Activated naive CD4-positive, alpha-beta T cell treated with anti-CD3 and anti-CD28 coated beads, Interleukin-2, amount 10 ng/mL, durations not matched to agents 7 days and 5 days (primary cell): ENCODE measurements around the gene PSMA7.

Source experiments
- CTCF ChIA-PET: fragments of 350-600 bp; sonication (Branson Sonifier 250); formaldehyde crosslinking; loops from one replicate; lab custom pipeline; 2021; ENCODE audit warnings: antibody characterized with exemption; lab: Charles Lee
- DNase-seq: peaks from one replicate; pipeline ENCODE4 v3.0.0-alpha.2; 2020
- H3K27ac Mint-ChIP-seq: one replicate; pipeline ENCODE4 v1.8.0; 2021; ENCODE audit warnings: mild to moderate bottlenecking, moderate library complexity, mixed read lengths
- H3K27me3 Mint-ChIP-seq: one replicate; pipeline ENCODE4 v1.8.0; 2021; ENCODE audit warnings: mild to moderate bottlenecking, mixed read lengths
- H3K36me3 Mint-ChIP-seq: one replicate; pipeline ENCODE4 v1.8.0; 2021; ENCODE audit warnings: mixed read lengths
- H3K4me1 Mint-ChIP-seq: one replicate; pipeline ENCODE4 v1.8.0; 2021; ENCODE audit warnings: mixed read lengths
- H3K4me3 Mint-ChIP-seq: one replicate; pipeline ENCODE4 v1.8.0; 2021; ENCODE audit warnings: mild to moderate bottlenecking, moderate library complexity, mixed read lengths
- H3K9me3 Mint-ChIP-seq: one replicate; pipeline ENCODE4 v1.8.0; 2021; ENCODE audit warnings: mixed read lengths

PSMA7 gene

DNA sequence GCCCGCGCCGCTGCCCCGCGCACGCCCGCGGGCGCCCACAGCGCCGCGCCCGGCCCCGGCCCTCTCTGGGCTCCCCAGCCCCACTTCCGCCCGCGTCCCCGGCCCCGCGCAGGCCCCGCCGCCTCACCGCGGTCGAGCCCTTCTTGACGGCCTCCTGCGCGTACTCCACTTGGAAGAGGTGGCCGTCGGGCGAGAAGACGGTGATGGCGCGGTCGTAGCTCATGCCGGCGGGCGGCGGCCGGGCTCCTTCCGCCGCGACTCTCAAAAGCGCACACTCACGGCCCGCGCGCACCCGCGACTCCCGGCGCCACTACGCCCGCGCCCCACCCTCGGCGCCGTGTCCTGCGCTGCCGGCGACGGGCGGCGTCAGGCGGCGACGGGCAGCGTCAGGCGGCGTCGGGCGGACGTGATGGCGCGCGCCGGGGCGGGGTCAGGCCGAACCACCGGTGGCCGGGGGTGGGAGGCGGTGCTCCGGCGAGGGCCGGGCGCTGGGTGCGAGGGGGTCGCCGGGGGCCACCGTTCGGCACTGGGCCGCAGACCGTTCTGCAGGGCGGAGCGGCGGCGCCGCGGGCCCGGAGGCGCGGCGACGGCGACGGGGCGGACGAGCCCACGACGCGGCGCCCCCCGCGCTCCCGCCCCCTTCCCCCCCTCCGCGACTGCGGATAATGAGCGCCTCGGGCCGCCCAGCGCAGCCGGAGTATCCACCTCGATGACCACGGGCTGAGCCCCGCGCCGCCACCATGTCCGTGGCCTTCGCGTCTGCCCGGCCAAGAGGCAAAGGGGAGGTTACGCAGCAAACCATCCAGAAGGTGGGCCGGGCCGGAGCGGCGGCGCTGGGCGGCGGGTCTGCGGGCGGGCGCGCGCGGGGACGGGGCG lies at the start of gene PSMA7, which contains the start of gene SS18L1:
TSS of gene PSMA7 (minus strand) at position 314 of the 876 bp plus-strand sequence. CDS start at position 223, 91 bp downstream.
TSS of gene SS18L1 (plus strand) at position 689 of the 876 bp plus-strand sequence. CDS start at position 741, 52 bp downstream.
- Mint-ChIP-seq H3K27me3 (no peaks in the 10 kb centered on the region), H3K4me1 (peaks cover 45% of the 10 kb centered on the region), H3K4me3 (peak within 1 kb of the TSS; percentile 85), H3K36me3 (peaks cover 27% of the 10 kb centered on the region), H3K9me3 (no peaks in the 10 kb centered on the region), H3K27ac (peak within 1 kb of the TSS; percentile 90)
- peak; percentile 88 for DNase-seq
- CTCF ChIA-PET: no interaction called here

- peaks cover 1% of the 10 kb centered on the region for H3K4me1 Mint-ChIP-seq
- H3K9me3 Mint-ChIP-seq: no peaks in the 10 kb centered on the region
- no peak for DNase-seq
- H3K4me3 Mint-ChIP-seq: no peak overlapping the region
- H3K27ac Mint-ChIP-seq: no peak overlapping the region
- no peaks in the 10 kb centered on the region for H3K27me3 Mint-ChIP-seq
- peaks cover 9% of the 10 kb centered on the region for H3K36me3 Mint-ChIP-seq
- CTCF ChIA-PET: no interaction called here
Observed at GRCh38 chr20:62192635-62193034, 49.4 kb upstream of the PSMA7 start.

DNA sequence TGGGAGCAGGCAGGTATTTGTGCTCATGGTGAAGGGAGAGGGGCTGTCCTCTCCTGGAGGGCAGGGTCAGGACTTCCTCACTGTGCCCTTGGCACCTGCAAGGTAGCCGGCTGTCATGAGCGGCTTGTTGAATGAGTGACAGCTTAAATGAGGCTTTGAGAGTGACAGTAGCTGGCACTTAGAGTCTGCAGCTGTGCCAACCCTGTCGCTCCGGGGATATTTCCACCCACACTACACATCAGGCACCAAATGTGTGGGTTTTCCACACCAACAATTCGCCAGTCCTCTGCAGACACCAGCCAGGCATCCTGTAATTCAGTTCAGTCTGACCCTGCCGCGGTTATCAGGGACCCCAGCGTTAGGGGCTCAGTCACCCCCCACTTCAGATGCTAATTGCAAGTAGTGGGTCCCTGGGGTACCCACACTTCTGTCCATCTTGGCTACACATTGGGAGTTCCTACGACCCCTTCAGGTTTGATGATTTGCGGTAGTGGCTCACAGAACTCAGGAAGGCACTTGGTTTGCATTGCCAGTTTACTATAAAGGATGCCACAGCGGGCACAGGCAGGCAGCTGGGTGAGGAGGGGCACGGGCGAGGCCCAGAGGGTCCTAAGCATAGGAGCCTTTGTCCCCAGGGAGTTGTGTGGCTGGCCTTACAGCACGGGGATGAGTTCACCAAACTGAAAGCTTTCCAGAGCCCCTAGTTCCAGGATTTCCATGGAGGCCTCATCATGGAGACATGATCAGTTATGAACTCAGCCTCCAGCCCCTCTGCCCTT lies 48.8 kb upstream of the PSMA7 start:
- H3K27ac Mint-ChIP-seq: no peak overlapping the region
- H3K36me3 Mint-ChIP-seq: peaks cover 9% of the 10 kb centered on the region
- no peaks in the 10 kb centered on the region for H3K9me3 Mint-ChIP-seq
- H3K4me1 Mint-ChIP-seq: peaks cover 6% of the 10 kb centered on the region
- no peaks in the 10 kb centered on the region for H3K27me3 Mint-ChIP-seq
- DNase-seq: no peak
- CTCF ChIA-PET: interaction anchor here (1.1 kb wide), 1 partner anchor 190 kb away, joined by 3 read pairs; no protein-coding TSS in a partner anchor
- H3K4me3 Mint-ChIP-seq: no peak overlapping the region

- H3K4me1 Mint-ChIP-seq: peaks cover 13% of the 10 kb centered on the region
- no peak for DNase-seq
- H3K9me3 Mint-ChIP-seq: no peaks in the 10 kb centered on the region
- H3K4me3 Mint-ChIP-seq: no peak overlapping the region
- H3K27ac Mint-ChIP-seq: no peak overlapping the region
- H3K36me3 Mint-ChIP-seq: peaks cover 9% of the 10 kb centered on the region
- CTCF ChIA-PET: interaction anchor here (0.5 to 1.1 kb wide), 4 partner anchors 167 to 937 kb away, joined by 3 to 4 read pairs (median 4); no protein-coding TSS in a partner anchor
- H3K27me3 Mint-ChIP-seq: no peaks in the 10 kb centered on the region
Observed at GRCh38 chr20:62190639-62191411, 47.6 kb upstream of the PSMA7 start.

- Mint-ChIP-seq H3K27ac (no peak overlapping the region), H3K9me3 (no peaks in the 10 kb centered on the region), H3K4me1 (peaks cover 32% of the 10 kb centered on the region), H3K36me3 (peaks cover 7% of the 10 kb centered on the region), H3K27me3 (peaks cover 4% of the 10 kb centered on the region), H3K4me3 (no peak overlapping the region)
- CTCF ChIA-PET: interaction anchor here (0.5 kb wide), 1 partner anchor 72 kb away, joined by 4 read pairs; no protein-coding TSS in a partner anchor
- no peak for DNase-seq
Observed at GRCh38 chr20:62186887-62187866, 44.0 kb upstream of the PSMA7 start.

- Mint-ChIP-seq H3K27ac (no peak overlapping the region), H3K4me1 (peaks cover 39% of the 10 kb centered on the region), H3K27me3 (peaks cover 4% of the 10 kb centered on the region), H3K9me3 (no peaks in the 10 kb centered on the region), H3K4me3 (no peak overlapping the region), H3K36me3 (peaks cover 7% of the 10 kb centered on the region)
- CTCF ChIA-PET: no interaction called here
- no peak for DNase-seq
Observed at GRCh38 chr20:62186096-62186426, 42.9 kb upstream of the PSMA7 start.

- Mint-ChIP-seq H3K9me3 (no peaks in the 10 kb centered on the region), H3K4me3 (peak overlapping the region; percentile 92), H3K27ac (peak overlapping the region; percentile 89), H3K27me3 (peaks cover 4% of the 10 kb centered on the region), H3K4me1 (peaks cover 39% of the 10 kb centered on the region), H3K36me3 (peaks cover 8% of the 10 kb centered on the region)
- CTCF ChIA-PET: no interaction called here
- DNase-seq: no peak
Observed at GRCh38 chr20:62183426-62184142, 40.4 kb upstream of the PSMA7 start.

DNA sequence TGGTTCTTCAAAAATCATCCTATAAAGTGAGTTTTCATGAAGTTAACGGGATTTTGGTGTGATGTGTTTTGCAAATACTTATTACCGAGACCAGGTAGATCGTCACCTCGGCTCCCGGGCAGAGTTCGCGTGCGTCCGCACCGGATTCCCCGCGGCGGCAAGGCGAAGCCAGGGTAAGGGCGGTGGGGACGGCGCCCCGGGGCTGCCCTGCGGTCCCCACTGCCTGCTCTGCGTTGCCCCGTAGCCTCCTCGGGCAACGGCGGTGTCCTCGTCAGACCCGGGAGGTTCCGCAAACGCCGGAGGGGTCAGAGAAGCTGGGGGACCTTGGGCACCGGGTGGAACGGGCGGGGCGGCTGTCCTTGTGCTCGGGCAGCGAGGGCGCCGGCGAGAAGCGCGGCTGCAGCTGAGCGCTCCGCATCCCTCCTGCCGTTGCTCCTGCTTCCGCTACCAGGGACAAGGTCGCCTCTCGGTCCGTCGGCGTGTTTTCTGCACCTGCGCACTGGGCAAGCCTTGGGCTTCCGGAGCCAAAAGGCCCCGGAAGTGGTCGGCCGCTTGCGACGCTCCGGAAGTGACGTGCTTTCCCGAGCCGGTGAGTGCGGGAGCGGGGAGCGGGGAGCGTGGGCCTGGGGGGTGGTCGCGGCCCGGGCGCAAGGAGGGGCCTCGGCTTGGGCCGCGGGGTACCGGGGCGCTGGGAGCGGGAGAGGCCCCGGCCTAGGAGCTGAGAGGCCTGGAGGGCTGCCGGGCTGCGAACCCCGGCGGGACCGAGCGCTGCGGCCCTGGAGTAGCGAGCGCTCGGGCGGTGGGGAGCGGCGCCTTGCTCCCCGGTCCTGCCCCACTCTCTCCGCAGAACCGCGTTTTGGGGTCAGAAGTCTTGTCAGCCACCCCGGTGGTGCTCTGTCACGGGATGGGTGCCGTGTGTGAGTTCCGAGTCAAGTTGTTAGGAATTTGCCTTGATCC lies 39.6 kb upstream of the PSMA7 start, which contains the start of gene MTG2:
TSS of gene MTG2 (plus strand) at position 560 of the 957 bp plus-strand sequence. CDS start 10,393 bp downstream, outside the sequence.
- Mint-ChIP-seq H3K36me3 (peaks cover 8% of the 10 kb centered on the region), H3K4me3 (peak within 1 kb of the TSS; percentile 92), H3K27me3 (peaks cover 4% of the 10 kb centered on the region), H3K27ac (peak within 1 kb of the TSS; percentile 95), H3K4me1 (peaks cover 39% of the 10 kb centered on the region), H3K9me3 (no peaks in the 10 kb centered on the region)
- DNase-seq: peak; percentile 97
- CTCF ChIA-PET: no interaction called here

GRCh38 chr20:62181808-62182207 lies 38.6 kb upstream of the PSMA7 start:
- CTCF ChIA-PET: no interaction called here
- Mint-ChIP-seq H3K36me3 (peaks cover 8% of the 10 kb centered on the region), H3K4me1 (peaks cover 31% of the 10 kb centered on the region), H3K27ac (peak overlapping the region; percentile 95), H3K9me3 (no peaks in the 10 kb centered on the region), H3K27me3 (peaks cover 4% of the 10 kb centered on the region), H3K4me3 (peak overlapping the region; percentile 92)
- no peak for DNase-seq

DNA sequence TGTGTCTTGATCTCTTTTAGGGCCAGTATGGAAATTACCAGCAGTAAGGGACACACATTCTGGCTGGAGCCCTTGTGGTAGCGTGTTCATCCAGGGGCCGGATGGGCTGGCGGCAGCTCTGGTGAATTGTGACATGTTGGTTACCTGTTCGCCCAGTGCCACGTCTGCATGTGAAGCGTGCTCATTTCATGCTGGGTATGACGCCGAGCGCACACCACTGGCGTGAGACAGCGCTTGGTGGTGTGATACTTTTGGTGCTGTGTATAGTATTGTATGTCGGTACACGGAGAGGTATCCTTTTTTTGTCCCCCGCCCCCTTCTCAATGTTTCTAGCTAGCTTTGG lies 35.9 kb upstream of the PSMA7 start:
- no peak overlapping the region for H3K27ac Mint-ChIP-seq
- H3K27me3 Mint-ChIP-seq: peaks cover 4% of the 10 kb centered on the region
- no peak for DNase-seq
- CTCF ChIA-PET: no interaction called here
- no peaks in the 10 kb centered on the region for H3K9me3 Mint-ChIP-seq
- H3K4me1 Mint-ChIP-seq: peaks cover 16% of the 10 kb centered on the region
- H3K36me3 Mint-ChIP-seq: peaks cover 5% of the 10 kb centered on the region
- no peak overlapping the region for H3K4me3 Mint-ChIP-seq

DNA sequence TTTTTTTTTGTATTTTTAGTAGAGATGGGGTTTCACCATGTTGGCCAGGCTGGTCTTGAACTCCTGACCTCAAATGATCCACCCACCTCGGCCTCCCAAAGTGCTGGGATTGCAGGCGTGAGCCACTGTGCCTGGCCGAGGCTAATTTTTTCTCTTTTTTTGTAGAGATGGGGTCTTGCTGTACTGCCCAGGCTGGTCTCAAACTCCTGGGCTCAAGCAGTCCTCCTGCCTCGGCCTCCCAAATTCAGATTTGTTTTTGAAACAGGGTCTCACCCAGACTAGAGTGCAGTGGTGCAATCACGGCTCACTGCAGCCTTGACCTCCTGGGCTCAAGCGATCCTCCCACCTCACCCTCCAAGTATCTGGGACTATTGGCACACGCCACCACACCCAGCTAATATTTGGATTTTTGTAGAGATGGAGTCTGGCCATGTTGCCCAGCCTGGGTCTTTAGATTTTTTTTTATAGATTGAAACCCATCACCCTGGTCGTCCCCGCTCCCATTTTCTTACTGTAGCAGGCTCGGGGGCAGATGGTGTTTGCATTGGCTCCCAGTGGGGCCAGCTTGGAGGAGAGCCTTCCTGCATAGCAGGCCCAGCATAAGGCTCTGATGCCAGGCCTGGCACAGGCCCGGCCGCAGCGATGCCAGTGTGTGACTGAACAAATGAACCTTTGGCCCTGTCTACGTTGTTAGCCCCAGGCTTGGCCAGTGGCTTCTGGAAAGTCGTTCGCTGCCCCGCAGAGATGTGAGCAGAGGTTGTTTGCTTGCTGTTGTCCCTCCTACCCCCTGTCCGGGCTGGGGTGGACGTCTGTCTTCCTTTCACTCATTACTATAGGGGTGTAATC lies 35.3 kb upstream of the PSMA7 start:
- peaks cover 10% of the 10 kb centered on the region for H3K4me1 Mint-ChIP-seq
- H3K27ac Mint-ChIP-seq: no peak overlapping the region
- no peak for DNase-seq
- H3K4me3 Mint-ChIP-seq: no peak overlapping the region
- CTCF ChIA-PET: no interaction called here
- H3K36me3 Mint-ChIP-seq: peaks cover 8% of the 10 kb centered on the region
- H3K27me3 Mint-ChIP-seq: peaks cover 4% of the 10 kb centered on the region
- no peaks in the 10 kb centered on the region for H3K9me3 Mint-ChIP-seq
